Measurements from ENCODE around the gene FAM174C.
A peak's percentile ranks its signal among the peaks of the same experiment; 100 is the strongest.
"Not testable (repeated sequence)": the region's sequence is repeated elsewhere in the genome, so short reads cannot be mapped to it uniquely, and the experiment has no call there.

FAM174C gene

DNA sequence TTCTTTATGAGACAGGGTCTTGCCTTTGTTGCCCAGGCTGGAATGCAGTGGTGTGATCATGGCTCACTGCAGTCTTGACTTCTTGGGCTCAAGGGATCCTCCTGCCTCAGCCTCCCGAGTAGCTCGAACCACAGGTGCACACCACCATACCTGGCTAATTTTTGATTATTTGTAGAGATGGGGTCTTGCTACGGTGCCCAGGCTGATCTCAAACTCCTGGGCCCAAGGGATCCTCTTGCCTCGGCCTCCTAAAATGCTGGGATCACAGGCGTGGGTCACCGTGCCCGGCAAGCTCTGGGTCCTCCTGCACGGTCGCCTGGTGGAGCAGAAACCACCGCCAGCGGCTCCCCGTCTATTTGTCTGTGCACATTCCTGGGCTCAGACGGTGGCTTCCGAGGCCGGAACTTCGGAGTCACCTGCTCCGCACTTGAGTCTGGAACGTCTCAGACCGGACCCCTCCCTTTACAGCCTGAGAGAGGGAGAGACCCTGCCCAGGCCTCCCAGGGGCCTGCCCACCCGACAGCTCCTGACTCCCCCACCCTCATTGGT is 32.5 kb downstream of the FAM174C start:
- DNase-seq, result no peak

GRCh38 chr19:1308718-1309117 is 33.4 kb downstream of the FAM174C start:
- no peak for DNase-seq

- no peak for DNase-seq
Measured at GRCh38 chr19:1309977-1310852, 34.9 kb downstream of the FAM174C start.

DNA sequence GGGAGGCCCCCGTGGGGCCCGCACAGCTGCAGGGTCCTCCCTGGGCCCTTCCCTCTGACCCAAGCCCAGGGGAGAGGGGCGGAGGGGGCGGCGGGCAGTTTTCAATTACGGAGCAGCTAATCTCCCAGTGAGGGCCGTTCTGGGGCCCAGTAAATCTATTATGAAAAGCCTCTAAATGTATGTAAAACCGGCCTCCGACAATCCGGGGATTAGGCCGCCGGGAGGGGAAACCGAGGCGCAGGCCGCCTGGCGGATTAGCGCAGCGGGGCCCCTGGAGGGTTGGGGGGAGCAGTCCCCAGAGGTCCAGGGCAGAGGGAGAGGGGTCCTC is 35.5 kb downstream of the FAM174C start:
- DNase-seq, result no peak

- no peak for DNase-seq
Measured at GRCh38 chr19:1311543-1312091, 36.3 kb downstream of the FAM174C start.

- no peak for DNase-seq
Measured at GRCh38 chr19:1312767-1313694, 37.7 kb downstream of the FAM174C start.

DNA sequence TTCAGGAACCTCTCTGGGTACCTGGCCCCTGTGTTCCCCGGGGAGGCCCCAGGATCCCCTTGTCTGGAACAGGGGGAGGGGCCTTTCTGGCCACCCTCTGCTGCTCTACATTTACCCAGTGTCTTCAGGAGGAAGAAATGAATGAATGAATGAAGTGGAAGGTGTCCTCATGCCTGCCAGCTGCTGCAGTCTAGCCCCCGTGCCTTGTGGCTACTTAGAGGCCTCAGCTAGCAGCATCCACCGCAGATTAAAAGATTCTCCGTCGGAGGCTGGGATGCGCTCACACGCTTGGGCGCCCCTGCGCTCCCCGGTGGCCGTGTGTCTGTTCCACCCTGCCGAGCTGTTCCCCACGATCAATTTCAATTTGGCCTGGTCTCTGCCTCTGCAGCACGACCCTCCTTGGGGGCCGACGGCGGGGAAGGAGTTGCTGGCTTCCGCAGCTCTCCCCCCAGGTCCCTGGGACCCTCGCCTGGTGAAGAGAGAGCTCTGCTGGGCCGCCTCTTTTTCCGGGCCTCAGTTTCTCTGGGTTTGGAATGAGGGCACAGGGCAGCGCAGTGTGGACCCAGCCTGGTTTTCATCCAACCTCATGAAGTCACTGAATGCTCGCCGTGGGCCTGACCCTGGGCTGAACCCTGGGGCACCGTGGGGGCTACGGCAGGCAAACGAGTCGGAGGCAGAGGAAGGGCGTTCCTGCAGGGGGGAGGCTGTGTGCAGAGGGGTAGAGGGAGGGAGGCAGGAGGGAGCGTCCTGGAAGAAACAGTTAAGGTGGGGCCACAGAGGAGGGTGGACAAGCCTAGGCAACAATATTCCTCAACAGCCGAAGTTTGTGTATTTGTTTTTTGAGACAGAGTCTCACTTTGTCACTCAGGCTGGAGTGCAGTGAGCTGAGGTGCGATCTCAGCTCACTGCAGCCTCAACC is 38.6 kb downstream of the FAM174C start:
- no peak for DNase-seq

DNA sequence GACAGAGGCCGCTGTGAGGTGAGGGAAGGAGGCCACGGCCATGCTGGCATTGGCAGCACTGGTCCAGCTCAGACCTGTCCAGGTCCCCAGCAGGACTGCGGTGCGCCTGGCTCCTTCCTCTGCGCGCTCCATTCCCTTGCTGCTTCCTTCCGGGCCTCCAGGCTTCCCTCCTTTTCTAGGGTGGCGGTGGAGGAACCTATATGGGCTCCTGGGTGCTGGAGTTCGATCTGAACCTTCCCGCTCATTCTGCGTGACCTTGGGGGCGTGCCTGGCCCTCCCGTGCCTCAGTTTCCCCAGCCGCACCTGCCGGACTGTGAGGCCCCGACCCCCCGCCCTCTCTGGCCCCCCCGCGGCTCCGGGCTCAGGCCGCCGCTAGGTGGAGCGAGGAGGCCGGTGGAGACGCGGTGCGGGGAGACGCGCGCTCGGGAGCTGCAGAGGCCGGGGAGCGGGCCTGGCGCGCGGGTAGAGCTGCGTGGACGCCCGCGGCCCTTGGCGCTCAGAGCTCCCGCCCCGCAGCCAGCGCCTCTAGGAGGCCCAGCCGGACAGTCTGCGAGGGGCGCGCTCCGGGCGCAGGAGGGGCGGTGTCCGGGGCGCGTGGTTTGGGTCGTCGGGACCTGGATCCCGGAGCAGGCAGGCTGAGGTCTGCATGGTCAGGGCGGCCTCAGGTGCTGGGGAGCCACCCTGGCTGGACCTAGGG is 40.3 kb downstream of the FAM174C start:
- peak; percentile 22 to 39 for DNase-seq

- no peak for DNase-seq
Measured at GRCh38 chr19:1316466-1316865, 41.1 kb downstream of the FAM174C start.

DNA sequence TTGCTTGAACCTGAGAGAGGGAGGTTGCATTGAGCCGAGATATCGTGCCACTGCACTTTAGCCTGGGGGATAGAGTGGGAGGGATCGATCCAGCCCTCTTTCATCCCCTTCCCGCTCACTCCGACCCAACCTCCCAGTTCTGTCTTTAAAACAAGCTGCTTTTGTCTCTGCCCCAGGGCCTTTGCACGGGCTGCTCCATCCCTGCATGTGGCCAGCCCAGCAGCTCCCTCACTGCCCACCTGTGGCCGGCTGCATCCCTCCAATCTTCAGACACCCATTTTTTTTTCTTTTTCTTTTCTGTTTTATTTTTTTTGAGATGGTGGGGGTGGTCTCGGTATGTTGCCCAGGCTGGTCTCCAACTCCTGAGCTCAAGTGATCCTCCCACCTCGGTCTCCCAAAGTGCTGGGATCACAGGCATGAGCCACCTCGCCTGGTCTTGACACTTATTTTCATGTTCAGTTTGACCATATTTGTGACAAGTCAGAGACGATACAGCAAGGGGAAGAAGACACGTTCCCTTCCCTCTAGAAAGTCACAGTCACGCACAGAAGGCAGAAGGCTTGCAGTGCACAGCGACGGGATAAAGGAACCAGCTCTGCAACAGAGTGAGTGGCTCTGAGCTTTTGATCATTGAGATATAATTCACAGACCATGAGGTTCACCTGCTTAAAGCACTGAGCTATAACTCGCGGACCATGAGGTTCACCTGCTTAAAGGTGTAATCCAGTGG is 42.1 kb downstream of the FAM174C start:
- no peak for DNase-seq

- DNase-seq, result no peak
Measured at GRCh38 chr19:1318678-1319471, 43.5 kb downstream of the FAM174C start.

DNA sequence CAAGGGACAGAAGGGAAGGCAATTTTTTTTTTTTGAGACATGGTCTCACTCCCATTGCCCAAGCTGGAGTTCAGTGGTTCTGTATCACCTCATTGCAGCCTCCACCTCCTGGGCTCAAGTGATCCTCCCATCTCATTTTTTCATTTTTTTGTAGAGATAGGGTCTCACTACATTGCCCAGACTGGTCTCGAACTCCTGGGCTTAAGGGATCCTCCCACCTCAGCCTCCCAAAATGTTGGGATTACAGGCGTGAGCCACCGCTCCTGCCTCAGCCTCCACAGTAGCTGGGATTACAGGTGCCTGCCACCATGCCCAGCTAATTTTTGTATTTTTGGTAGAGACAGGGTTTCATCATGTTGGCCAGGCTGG is 44.9 kb downstream of the FAM174C start:
- not testable (repeated sequence) for DNase-seq

GRCh38 chr19:1321539-1321938 is 46.2 kb downstream of the FAM174C start:
- no peak for DNase-seq

DNA sequence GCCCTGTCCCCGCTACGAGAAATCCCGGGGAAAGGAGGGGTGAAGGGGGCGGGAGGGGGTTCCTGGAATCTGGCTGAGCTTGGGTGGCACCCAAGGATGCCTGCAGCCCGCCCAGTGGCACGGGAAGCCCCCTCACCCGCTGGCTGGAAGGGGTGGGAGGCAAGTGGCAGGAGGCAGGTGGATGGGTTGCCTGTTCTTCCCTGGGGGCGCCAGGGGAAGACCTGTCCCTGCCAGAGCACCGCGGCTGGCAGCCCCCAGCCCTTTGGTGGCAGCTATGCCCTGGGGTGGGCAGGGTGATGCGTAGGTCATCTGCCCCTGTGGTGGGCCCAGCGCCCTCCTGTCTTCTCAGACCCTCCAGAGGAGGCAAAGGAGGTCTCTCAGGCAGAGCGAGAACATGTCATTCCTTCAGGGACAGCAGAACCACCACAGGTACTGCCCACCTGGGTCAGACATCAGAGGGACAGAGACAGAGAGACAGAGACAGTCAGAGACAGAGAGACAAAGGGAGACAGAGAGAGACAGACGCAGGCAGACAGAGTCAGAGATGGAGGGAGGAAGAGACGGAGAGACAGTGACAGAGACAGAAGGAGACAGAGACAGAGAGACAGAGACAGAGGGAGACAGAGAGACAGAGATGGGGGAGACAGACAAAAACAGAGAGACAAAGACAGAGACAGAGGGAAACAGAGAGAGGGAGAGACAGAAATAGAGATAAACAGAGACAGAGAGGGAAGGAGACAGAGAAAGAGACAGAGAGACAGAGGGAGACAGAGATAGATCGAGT is 47.1 kb downstream of the FAM174C start:
- no peak for DNase-seq

GRCh38 chr19:1324249-1324805 is 49.0 kb downstream of the FAM174C start:
- DNase-seq, result no peak

- DNase-seq, result peak; percentile 13 to 16
Measured at GRCh38 chr19:1324806-1325567, 49.7 kb downstream of the FAM174C start.

- no peak for DNase-seq
Measured at GRCh38 chr19:1325568-1326294, 50.4 kb downstream of the FAM174C start.
